Measurements from ENCODE around the gene TOMM40. TPM values are rescaled to one million over a fixed set of nuclear protein-coding genes. Genes with fewer than 3 reads are reported as not detected.
"Not testable (repeated sequence)": the region's sequence is repeated elsewhere in the genome, so short reads cannot be mapped to it uniquely, and the experiment has no call there.

The TOMM40 gene
- total RNA-seq, 4 donors from 2014 or later, result 75.1 to 148 (median 86.0) TPM

- no peaks in the 10 kb centered on the region for H3K9me3 ChIP-seq
- TF ChIP-seq CTCF (IDR thresholded peaks at IDR 0.05 in 4 of 5, conservative IDR thresholded peaks at IDR 0.05 in 1 of 5) (no peak), POLR2A (IDR thresholded peaks at IDR 0.05) (no peak)
- no peak for DNase-seq
- peaks cover 0 to 6% of the 10 kb centered on the region in 2 donors for H3K36me3 ChIP-seq
- no peaks in the 10 kb centered on the region for H3K4me1 ChIP-seq
- no peak for ATAC-seq
- H3K27ac ChIP-seq, result no peak overlapping the region
- no peak overlapping the region for H3K4me3 ChIP-seq
- intact Hi-C loops (cut with DNase I; ENCODE audit: low total_unique reads), result no loop called here
- peaks cover 48 to 53% (median 52%) of the 10 kb centered on the region in 3 donors for H3K27me3 ChIP-seq
- in situ Hi-C loops (cut with MboI; ENCODE audit: low sequenced_read_pairs in 4 of 4), result loop anchor here in 2 of 4 donors (5.0 to 10.0 kb wide), 2 partner anchors 45 to 47 kb away; partner anchors contain the start of gene CLPTM1 (in 1 of the 2)
Measured at GRCh38 chr19:44907613-44908012, 16.6 kb downstream of the TOMM40 start.

- TF ChIP-seq CTCF (IDR thresholded peaks at IDR 0.05 in 4 of 5, conservative IDR thresholded peaks at IDR 0.05 in 1 of 5) (no peak), POLR2A (IDR thresholded peaks at IDR 0.05) (no peak)
- in situ Hi-C loops (cut with MboI; ENCODE audit: low sequenced_read_pairs in 4 of 4), result loop anchor here in 2 of 4 donors (5.0 to 10.0 kb wide), 2 partner anchors 44 to 47 kb away; partner anchors contain the start of gene CLPTM1 (in 1 of the 2)
- ATAC-seq (no peak), DNase-seq (no peak)
- Histone ChIP-seq H3K4me3 (no peak overlapping the region), H3K9me3 (no peaks in the 10 kb centered on the region), H3K27ac (no peak overlapping the region), H3K4me1 (no peaks in the 10 kb centered on the region), H3K36me3 (peaks cover 0 to under 1% of the 10 kb centered on the region in 2 donors), H3K27me3 (peaks cover 52 to 54% (median 54%) of the 10 kb centered on the region in 3 donors)
- intact Hi-C loops (cut with DNase I; ENCODE audit: low total_unique reads), result no loop called here
Measured at GRCh38 chr19:44908074-44908835, 17.2 kb downstream of the TOMM40 start.

- Histone ChIP-seq H3K4me3 (no peak overlapping the region), H3K4me1 (no peaks in the 10 kb centered on the region), H3K9me3 (no peaks in the 10 kb centered on the region), H3K27me3 (peaks cover 52 to 54% (median 54%) of the 10 kb centered on the region in 3 donors), H3K36me3 (no peaks in the 10 kb centered on the region), H3K27ac (no peak overlapping the region)
- intact Hi-C loops (cut with DNase I; ENCODE audit: low total_unique reads), result no loop called here
- in situ Hi-C loops (cut with MboI; ENCODE audit: low sequenced_read_pairs in 4 of 4), result loop anchor here in 2 of 4 donors (5.0 to 10.0 kb wide), 2 partner anchors 43 to 46 kb away; partner anchors contain the start of gene CLPTM1 (in 1 of the 2)
- TF ChIP-seq POLR2A (IDR thresholded peaks at IDR 0.05) (no peak), CTCF (IDR thresholded peaks at IDR 0.05 in 4 of 5, conservative IDR thresholded peaks at IDR 0.05 in 1 of 5) (no peak)
- ATAC-seq (no peak), DNase-seq (no peak)
Measured at GRCh38 chr19:44908836-44909261, 17.8 kb downstream of the TOMM40 start.

- H3K4me3 ChIP-seq, result no peak overlapping the region
- H3K4me1 ChIP-seq, result peaks cover 0 to 5% of the 10 kb centered on the region in 2 donors
- H3K36me3 ChIP-seq, result no peaks in the 10 kb centered on the region
- no peaks in the 10 kb centered on the region for H3K9me3 ChIP-seq
- TF ChIP-seq POLR2A (IDR thresholded peaks at IDR 0.05) (no peak), CTCF (IDR thresholded peaks at IDR 0.05 in 4 of 5, conservative IDR thresholded peaks at IDR 0.05 in 1 of 5) (no peak)
- intact Hi-C loops (cut with DNase I; ENCODE audit: low total_unique reads), result no loop called here
- DNase-seq (no peak), ATAC-seq (no peak)
- no peak overlapping the region for H3K27ac ChIP-seq
- in situ Hi-C loops (cut with MboI; ENCODE audit: low sequenced_read_pairs in 4 of 4), result loop anchor here in 2 of 4 donors (5.0 to 10.0 kb wide), 2 partner anchors 43 to 45 kb away; partner anchors contain the start of gene CLPTM1 (in 1 of the 2)
- peaks cover 49 to 53% (median 51%) of the 10 kb centered on the region in 3 donors for H3K27me3 ChIP-seq
Measured at GRCh38 chr19:44909775-44910174, 18.7 kb downstream of the TOMM40 start.

GRCh38 chr19:44911896-44912295, 20.8 kb downstream of the TOMM40 start:
- intact Hi-C loops (cut with DNase I; ENCODE audit: low total_unique reads); ATAC-seq; H3K9me3 ChIP-seq; in situ Hi-C loops (cut with MboI; ENCODE audit: low sequenced_read_pairs in 4 of 4); H3K36me3 ChIP-seq; H3K4me1 ChIP-seq; H3K4me3 ChIP-seq; DNase-seq; H3K27ac ChIP-seq: not testable (repeated sequence)
- peaks cover 28 to 33% (median 30%) of the 10 kb centered on the region in 3 donors for H3K27me3 ChIP-seq
